GM12878 (cell line): ENCODE results near the gene CNNM3. TPM values are rescaled to one million over a fixed set of nuclear protein-coding genes. Genes with fewer than 3 reads are reported as not detected.
A peak's percentile ranks its signal among the peaks of the same experiment; 100 is the strongest.

Source experiments
- CBFB ChIP-seq: IDR thresholded peaks from 2 replicates; pipeline ENCODE4 v1.6.1; 2016; ENCODE audit warnings: antibody characterized with exemption, low read depth
- EED ChIP-seq: sonication (generic); IDR thresholded peaks from 2 replicates; pipeline ENCODE4 v1.6.1; 2016; ENCODE audit warnings: antibody characterized with exemption, low read depth
- EP300 ChIP-seq, 2 experiments: fragments of 150-350 bp in 1 of 2; IDR thresholded peaks; 2 replicates each; pipeline ENCODE4 v1.6.1; 2011 to 2012; ENCODE audit warnings: low read depth in 2 of 2, low read length in 2 of 2, borderline replicate concordance in 1 of 2, improper control_type of control experiment in 1 of 2, inconsistent platforms in 1 of 2; ENCODE audit not compliant: control insufficient read depth in 1 of 2
- EZH2 ChIP-seq: IDR thresholded peaks from 2 replicates; pipeline ENCODE4 v1.6.1; 2012; ENCODE audit warnings: low read depth, mild to moderate bottlenecking, control low read depth, inconsistent platforms, low read length, borderline replicate concordance; ENCODE audit not compliant: control insufficient read depth
- JUND ChIP-seq: IDR thresholded peaks from 2 replicates; pipeline ENCODE4 v1.6.1; 2012; ENCODE audit warnings: low read depth, mild to moderate bottlenecking, low read length, improper control_type of control experiment, moderate library complexity
- MXI1 ChIP-seq: fragments of 150-350 bp; IDR thresholded peaks from 2 replicates; pipeline ENCODE4 v1.6.1; 2011; ENCODE audit warnings: low read depth, mild to moderate bottlenecking, inconsistent platforms, low read length, improper control_type of control experiment
- NFYB ChIP-seq: IDR thresholded peaks from 2 replicates; pipeline ENCODE4 v1.6.1; 2011; ENCODE audit warnings: low read depth, mild to moderate bottlenecking, low read length, improper control_type of control experiment, moderate library complexity; ENCODE audit not compliant: insufficient read depth
- PAX8 ChIP-seq: fragments of 450-650 bp; IDR thresholded peaks from 2 replicates; pipeline ENCODE4 v1.6.1; 2017; ENCODE audit warnings: mild to moderate bottlenecking, moderate library complexity
- RAD21 ChIP-seq: IDR thresholded peaks from 2 replicates; pipeline ENCODE4 v1.6.1; 2011; ENCODE audit warnings: mild to moderate bottlenecking, low read depth, low read length, moderate library complexity; ENCODE audit not compliant: insufficient read depth
- RBBP5 ChIP-seq: fragments of 200-600 bp; sonication (generic); conservative IDR thresholded peaks from 2 replicates; pipeline ENCODE4 v1.6.1; 2016
- RCOR1 ChIP-seq: conservative IDR thresholded peaks from 2 replicates; pipeline ENCODE4 v1.6.1; 2012; ENCODE audit warnings: low read depth, low read length, improper control_type of control experiment
- RELA ChIP-seq: fragments of 450-650 bp; IDR thresholded peaks from 2 replicates; pipeline ENCODE4 v1.8.0; 2014; ENCODE audit warnings: borderline replicate concordance; ENCODE audit not compliant: partially characterized antibody
- SMARCA5 ChIP-seq: fragments of 450-650 bp; IDR thresholded peaks from 2 replicates; pipeline ENCODE4 v1.6.1; 2017; ENCODE audit warnings: mild to moderate bottlenecking
- STAT3 ChIP-seq: IDR thresholded peaks from 2 replicates; pipeline ENCODE4 v1.6.1; 2011; ENCODE audit warnings: low read depth, low read length, improper control_type of control experiment
- TCF12 ChIP-seq: IDR thresholded peaks from 2 replicates; pipeline ENCODE4 v1.6.1; 2011; ENCODE audit warnings: low read depth, mild to moderate bottlenecking, low read length
- YY1 ChIP-seq: IDR thresholded peaks from 2 replicates; pipeline ENCODE4 v1.6.1; 2011; ENCODE audit warnings: low read depth, mild to moderate bottlenecking, low read length
- ZBED1 ChIP-seq: IDR thresholded peaks from 2 replicates; pipeline ENCODE4 v1.6.1; 2016; ENCODE audit warnings: borderline replicate concordance
- ZNF217 ChIP-seq: fragments of 450-650 bp; IDR thresholded peaks from 2 replicates; pipeline ENCODE4 v1.6.1; 2017; ENCODE audit warnings: antibody characterized with exemption, mild to moderate bottlenecking
- polyA plus RNA-seq, 11 experiments: library from polyadenylated mRNA; depleted of rRNA in 4 of 11; unstranded in 6 of 11; stranded (reverse) in 5 of 11; fragments of >200 nt; fragmentation: Nextera tagmentation in 4 of 11; fragmentation: Illumina TruSeq in 1 of 11; extraction: Ambion mirVana in 4 of 11; extraction: Trizol in 1 of 11; gene quantifications; 1 replicate in 1 of 11; 2 replicates in 10 of 11; pipeline versions ENCODE4 v1.2.1 to v1.2.3, GENCODE V29; 2011 to 2016; ENCODE audit warnings: inconsistent platforms in 2 of 11, missing spikeins in 2 of 11, low read depth in 1 of 11
- total RNA-seq, 4 experiments: library from RNA; depleted of rRNA in 3 of 4; stranded (reverse); fragments of >200 nt in 3 of 4; fragmentation: Illumina TruSeq in 1 of 4; extraction: Trizol in 1 of 4; gene quantifications; 2 replicates each; pipeline versions ENCODE4 v1.2.1 to v1.2.3, GENCODE V29; 2013 to 2021
- TF ChIP-seq, protein P1 (sequence below): fragments of 450-650 bp; IDR thresholded peaks from 2 replicates; pipeline ENCODE4 v1.6.1; 2016; ENCODE audit warnings: mild to moderate bottlenecking
- TF ChIP-seq, protein P2 (sequence below): fragments of 150-350 bp; IDR thresholded peaks from 2 replicates; pipeline ENCODE4 v1.6.1; 2014; ENCODE audit warnings: mild to moderate bottlenecking, low read depth, low read length
- TF ChIP-seq, protein P3 (sequence below): fragments of 450-650 bp; IDR thresholded peaks from 2 replicates; pipeline ENCODE4 v1.6.1; 2014; ENCODE audit warnings: mild to moderate bottlenecking
- TF ChIP-seq, protein P4 (sequence below): fragments of 450-650 bp; formaldehyde crosslinking; IDR thresholded peaks from 2 replicates; pipeline ENCODE4 v1.4.0; 2022; ENCODE audit warnings: mild to moderate bottlenecking, moderate library complexity
- TF ChIP-seq, protein P5 (sequence below): IDR thresholded peaks from 2 replicates; pipeline ENCODE4 v1.6.1; 2011; ENCODE audit warnings: low read depth, mild to moderate bottlenecking, low read length, moderate library complexity, borderline replicate concordance; ENCODE audit errors: extremely low read depth

The CNNM3 gene
- total and polyA plus RNA-seq, 10 of the 15 experiments (the other 5 are each of a cell fraction or from before 2014, with no cell fraction given): 0.72 to 14.3 (median 4.0) TPM

DNA sequence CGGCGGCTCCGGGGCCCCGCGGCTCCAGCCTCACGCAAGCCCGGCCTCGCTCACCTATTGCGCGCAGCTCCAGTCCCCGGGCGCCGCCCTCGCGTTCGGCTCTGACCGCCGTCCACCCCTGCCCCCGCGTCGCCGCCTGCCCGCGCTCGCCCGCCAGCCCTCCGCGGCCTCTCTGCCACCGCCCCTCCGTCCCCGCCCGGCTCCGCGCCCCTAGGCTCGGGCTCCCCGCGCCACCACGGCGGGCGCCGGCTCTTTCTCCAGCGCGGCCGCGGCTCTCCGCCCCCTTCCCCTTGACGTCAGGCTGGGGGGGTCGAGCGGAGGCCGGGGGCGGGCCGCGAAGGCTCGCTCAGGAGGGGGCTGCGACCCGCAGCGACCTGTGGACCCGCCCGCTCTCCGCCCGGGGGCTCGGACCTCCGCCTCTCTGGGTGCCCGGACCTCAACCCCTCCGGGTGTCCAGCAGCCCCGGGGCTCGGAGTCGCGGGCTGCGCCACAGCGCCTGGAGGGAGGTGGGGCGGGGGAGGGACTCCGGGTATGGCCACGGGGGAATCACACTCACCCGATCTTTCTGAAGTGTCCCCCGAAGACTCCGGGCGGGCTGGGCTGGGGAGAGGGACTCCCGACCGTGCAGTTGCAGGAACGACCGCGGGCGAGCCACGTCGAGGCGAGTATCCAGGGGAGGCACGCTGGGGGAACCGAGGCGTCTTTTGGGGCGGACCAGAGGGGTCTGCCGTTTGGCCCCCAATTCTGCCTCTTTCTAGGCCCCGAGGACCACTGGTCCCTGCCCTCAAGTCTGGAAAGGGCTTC lies 54.0 kb downstream of the CNNM3 start, which contains the start of gene SEMA4C (continued):
- TF ChIP-seq, protein P1, sequence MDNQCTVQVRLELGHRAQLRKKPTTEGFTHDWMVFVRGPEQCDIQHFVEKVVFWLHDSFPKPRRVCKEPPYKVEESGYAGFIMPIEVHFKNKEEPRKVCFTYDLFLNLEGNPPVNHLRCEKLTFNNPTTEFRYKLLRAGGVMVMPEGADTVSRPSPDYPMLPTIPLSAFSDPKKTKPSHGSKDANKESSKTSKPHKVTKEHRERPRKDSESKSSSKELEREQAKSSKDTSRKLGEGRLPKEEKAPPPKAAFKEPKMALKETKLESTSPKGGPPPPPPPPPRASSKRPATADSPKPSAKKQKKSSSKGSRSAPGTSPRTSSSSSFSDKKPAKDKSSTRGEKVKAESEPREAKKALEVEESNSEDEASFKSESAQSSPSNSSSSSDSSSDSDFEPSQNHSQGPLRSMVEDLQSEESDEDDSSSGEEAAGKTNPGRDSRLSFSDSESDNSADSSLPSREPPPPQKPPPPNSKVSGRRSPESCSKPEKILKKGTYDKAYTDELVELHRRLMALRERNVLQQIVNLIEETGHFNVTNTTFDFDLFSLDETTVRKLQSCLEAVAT: peak; percentile 56; the same call in 1 of the 2 replicates
- no peak for TF ChIP-seq ZBED1
- TF ChIP-seq YY1: peak; percentile 24; the same call in 1 of the 2 replicates
- no peak for TF ChIP-seq CBFB
- TF ChIP-seq SMARCA5: 0 out of 2 replicates have a peak, but pooled peaks have one; percentile 62
- no peak for TF ChIP-seq EZH2
- TF ChIP-seq PAX8: no peak
- TF ChIP-seq, protein P2, sequence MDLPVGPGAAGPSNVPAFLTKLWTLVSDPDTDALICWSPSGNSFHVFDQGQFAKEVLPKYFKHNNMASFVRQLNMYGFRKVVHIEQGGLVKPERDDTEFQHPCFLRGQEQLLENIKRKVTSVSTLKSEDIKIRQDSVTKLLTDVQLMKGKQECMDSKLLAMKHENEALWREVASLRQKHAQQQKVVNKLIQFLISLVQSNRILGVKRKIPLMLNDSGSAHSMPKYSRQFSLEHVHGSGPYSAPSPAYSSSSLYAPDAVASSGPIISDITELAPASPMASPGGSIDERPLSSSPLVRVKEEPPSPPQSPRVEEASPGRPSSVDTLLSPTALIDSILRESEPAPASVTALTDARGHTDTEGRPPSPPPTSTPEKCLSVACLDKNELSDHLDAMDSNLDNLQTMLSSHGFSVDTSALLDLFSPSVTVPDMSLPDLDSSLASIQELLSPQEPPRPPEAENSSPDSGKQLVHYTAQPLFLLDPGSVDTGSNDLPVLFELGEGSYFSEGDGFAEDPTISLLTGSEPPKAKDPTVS: no peak
- no peak for TF ChIP-seq MXI1
- TF ChIP-seq TCF12: no peak
- TF ChIP-seq RELA: no peak
- no peak for TF ChIP-seq RCOR1
- no peak for TF ChIP-seq RAD21
- TF ChIP-seq EP300 (IDR thresholded peaks at IDR 0.05; ENCODE audit: borderline replicate concordance in 1 of 2, control insufficient read depth in 1 of 2, low read depth in 2 of 2, low read length in 2 of 2): no peak
- TF ChIP-seq JUND: no peak
- TF ChIP-seq RBBP5: no peak
- TF ChIP-seq, protein P3, sequence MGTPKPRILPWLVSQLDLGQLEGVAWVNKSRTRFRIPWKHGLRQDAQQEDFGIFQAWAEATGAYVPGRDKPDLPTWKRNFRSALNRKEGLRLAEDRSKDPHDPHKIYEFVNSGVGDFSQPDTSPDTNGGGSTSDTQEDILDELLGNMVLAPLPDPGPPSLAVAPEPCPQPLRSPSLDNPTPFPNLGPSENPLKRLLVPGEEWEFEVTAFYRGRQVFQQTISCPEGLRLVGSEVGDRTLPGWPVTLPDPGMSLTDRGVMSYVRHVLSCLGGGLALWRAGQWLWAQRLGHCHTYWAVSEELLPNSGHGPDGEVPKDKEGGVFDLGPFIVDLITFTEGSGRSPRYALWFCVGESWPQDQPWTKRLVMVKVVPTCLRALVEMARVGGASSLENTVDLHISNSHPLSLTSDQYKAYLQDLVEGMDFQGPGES: no peak
- TF ChIP-seq, protein P4, sequence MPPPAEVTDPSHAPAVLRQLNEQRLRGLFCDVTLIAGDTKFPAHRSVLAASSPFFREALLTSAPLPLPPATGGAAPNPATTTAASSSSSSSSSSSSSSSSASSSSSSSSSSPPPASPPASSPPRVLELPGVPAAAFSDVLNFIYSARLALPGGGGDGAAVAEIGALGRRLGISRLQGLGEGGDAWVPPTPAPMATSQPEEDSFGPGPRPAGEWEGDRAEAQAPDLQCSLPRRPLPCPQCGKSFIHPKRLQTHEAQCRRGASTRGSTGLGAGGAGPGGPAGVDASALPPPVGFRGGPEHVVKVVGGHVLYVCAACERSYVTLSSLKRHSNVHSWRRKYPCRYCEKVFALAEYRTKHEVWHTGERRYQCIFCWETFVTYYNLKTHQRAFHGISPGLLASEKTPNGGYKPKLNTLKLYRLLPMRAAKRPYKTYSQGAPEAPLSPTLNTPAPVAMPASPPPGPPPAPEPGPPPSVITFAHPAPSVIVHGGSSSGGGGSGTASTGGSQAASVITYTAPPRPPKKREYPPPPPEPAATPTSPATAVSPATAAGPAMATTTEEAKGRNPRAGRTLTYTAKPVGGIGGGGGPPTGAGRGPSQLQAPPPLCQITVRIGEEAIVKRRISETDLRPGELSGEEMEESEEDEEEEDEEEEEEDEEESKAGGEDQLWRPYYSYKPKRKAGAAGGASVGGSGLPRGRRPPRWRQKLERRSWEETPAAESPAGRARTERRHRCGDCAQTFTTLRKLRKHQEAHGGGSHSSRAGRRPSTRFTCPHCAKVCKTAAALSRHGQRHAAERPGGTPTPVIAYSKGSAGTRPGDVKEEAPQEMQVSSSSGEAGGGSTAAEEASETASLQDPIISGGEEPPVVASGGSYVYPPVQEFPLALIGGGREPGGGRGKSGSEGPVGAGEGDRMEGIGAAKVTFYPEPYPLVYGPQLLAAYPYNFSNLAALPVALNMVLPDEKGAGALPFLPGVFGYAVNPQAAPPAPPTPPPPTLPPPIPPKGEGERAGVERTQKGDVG: no peak
- TF ChIP-seq EED: no peak
- TF ChIP-seq STAT3: no peak
- TF ChIP-seq ZNF217: no peak
- TF ChIP-seq NFYB: no peak
- TF ChIP-seq, protein P5, sequence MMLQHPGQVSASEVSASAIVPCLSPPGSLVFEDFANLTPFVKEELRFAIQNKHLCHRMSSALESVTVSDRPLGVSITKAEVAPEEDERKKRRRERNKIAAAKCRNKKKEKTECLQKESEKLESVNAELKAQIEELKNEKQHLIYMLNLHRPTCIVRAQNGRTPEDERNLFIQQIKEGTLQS: no peak
